Measurements from ENCODE around the gene PRDM16. TPM values are rescaled to one million over a fixed set of nuclear protein-coding genes. Genes with fewer than 3 reads are reported as not detected.

Gene PRDM16
- total and polyA plus RNA-seq, 2 of the 4 experiments (the other 2 are of a cell fraction) = 0.02 TPM; not detected in 1

- no peak for ATAC-seq (ENCODE audit: low read depth)
Observed at GRCh38 chr1:3245344-3245743, 176.3 kb downstream of the PRDM16 start.

More at GRCh38 chr1:3245344-3245743, 176.3 kb downstream of the PRDM16 start:
- H2BK20ac ChIP-seq (ENCODE audit: low read depth, low read length) = no peak overlapping the region
- H3K4me1 ChIP-seq (ENCODE audit: control insufficient read depth, insufficient read depth, low read length) = no peaks in the 10 kb centered on the region
- no peaks in the 10 kb centered on the region for H4K20me1 ChIP-seq (ENCODE audit: insufficient read depth, low read length)
- no peak overlapping the region for H3K27ac ChIP-seq (ENCODE audit: insufficient read depth, low read length)
- H2BK120ac ChIP-seq (ENCODE audit: low read depth, low read length) = no peak overlapping the region
- no peak overlapping the region for H4K8ac ChIP-seq (ENCODE audit: low read depth in 2 of 2, low read length in 2 of 2)
- no peaks in the 10 kb centered on the region for H3K36me3 ChIP-seq (ENCODE audit: control insufficient read depth, insufficient read depth, low read length)
- no peak for DNase-seq
- H3K14ac ChIP-seq (replicated peaks; ENCODE audit: low read depth, low read length) = no peak overlapping the region
- H3K9me1 ChIP-seq (ENCODE audit: insufficient read depth, low read length) = no peaks in the 10 kb centered on the region
- no peak overlapping the region for H4K91ac ChIP-seq (ENCODE audit: insufficient read depth, low read depth, low read length)
- in situ Hi-C loops (cut with MboI; ENCODE audit: low sequenced_read_pairs) (no loop called here), dilution Hi-C loops (cut with HindIII; ENCODE audit: low sequenced_read_pairs, unreplicated experiment) (no loop called here), intact Hi-C loops (cut with micrococcal nuclease) (no loop called here)
- no peak overlapping the region for H3K9ac ChIP-seq (ENCODE audit: low read depth, low read length)
- 82% methylated on average over 6 of the region's 12 CpGs; no CpG with 5 or more reads in 1 of the 2 experiments for WGBS, 2 experiments (ENCODE audit: extremely low coverage in 2 of 2, insufficient read length in 1 of 2)
- no peak overlapping the region for H2BK5ac ChIP-seq (ENCODE audit: low read depth, low read length, poor library complexity, severe bottlenecking)
- H2BK15ac ChIP-seq (ENCODE audit: low read depth, low read length) = no peak overlapping the region
- no peak overlapping the region for H3K23ac ChIP-seq (ENCODE audit: low read depth, low read length)
- H3K79me1 ChIP-seq (ENCODE audit: low read depth in 1 of 2, low read length in 2 of 2) = no peaks in the 10 kb centered on the region
- no TSS peak for BruUV-seq (replicated peaks)
- H3K9me3 ChIP-seq (ENCODE audit: control insufficient read depth, insufficient read depth, low read length) = peaks cover 2% of the 10 kb centered on the region; the same call in 1 of the 2 replicates
- POLR2A ChIA-PET (ENCODE audit: unreplicated experiment) = no interaction called here
- H4K5ac ChIP-seq (ENCODE audit: low read depth, low read length) = no peak overlapping the region
- no peak overlapping the region for H2AK9ac ChIP-seq (replicated peaks; ENCODE audit: low read depth, low read length, poor library complexity)
- peaks cover 3% of the 10 kb centered on the region; the same call in 1 of the 2 replicates for H3K27me3 ChIP-seq (ENCODE audit: control insufficient read depth, insufficient read depth, low read length)
- H3K18ac ChIP-seq (ENCODE audit: low read depth, low read length) = no peak overlapping the region
- no peak overlapping the region for H2AK5ac ChIP-seq (ENCODE audit: low read depth, low read length)
- no peak overlapping the region for H3K4me2 ChIP-seq (ENCODE audit: low read depth, low read length)
- no peak overlapping the region for H3K4me3 ChIP-seq (ENCODE audit: insufficient read depth, low read depth, low read length)
- CTCF ChIA-PET = no interaction called here
- TF ChIP-seq POLR2A (IDR thresholded peaks at IDR 0.05; ENCODE audit: low read depth, low read length) (no peak), CHD1 (IDR thresholded peaks at IDR 0.05; ENCODE audit: low read depth, low read length) (no peak), RAD21 (IDR thresholded peaks at IDR 0.05; ENCODE audit: low read length) (no peak)
- no peak overlapping the region for H3K56ac ChIP-seq (ENCODE audit: extremely low read depth, insufficient read depth, low read length)
- no peak overlapping the region for H2AFZ ChIP-seq (replicated peaks; ENCODE audit: low read length, poor library complexity)
- H3K4ac ChIP-seq (ENCODE audit: low read depth, low read length) = no peak overlapping the region
